Spinal cord (tissue), 10 donors: ENCODE data around the gene ABCB11. TPM values are rescaled to one million over a fixed set of nuclear protein-coding genes. Genes with fewer than 3 reads are reported as not detected.
"Not testable (repeated sequence)": the region's sequence is repeated elsewhere in the genome, so short reads cannot be mapped to it uniquely, and the experiment has no call there.

Source experiments
- DNase-seq, 6 donors: peaks; one replicate each; pipeline versions ENCODE4 v3.0.0 to v3.0.0-alpha.2; 2013 to 2015; ENCODE audit warnings: low spot score in 6 of 6, low read depth in 4 of 6
- H3K27ac ChIP-seq: one replicate; pipeline ENCODE4 v1.5.1; 2013; ENCODE audit warnings: low read depth, low read length, control low read depth
- H3K27me3 ChIP-seq: one replicate; pipeline ENCODE4 v1.6.1; 2013; ENCODE audit warnings: low read length; ENCODE audit not compliant: control insufficient read depth, insufficient read depth
- H3K36me3 ChIP-seq: one replicate; pipeline ENCODE4 v1.6.1; 2013; ENCODE audit warnings: low read length; ENCODE audit not compliant: control insufficient read depth, insufficient read depth
- H3K4me1 ChIP-seq: one replicate; pipeline ENCODE4 v1.6.1; 2013; ENCODE audit warnings: low read length; ENCODE audit not compliant: control insufficient read depth, insufficient read depth
- H3K4me3 ChIP-seq: one replicate; pipeline ENCODE4 v1.5.1; 2013; ENCODE audit warnings: low read depth, low read length, control low read depth
- H3K9me3 ChIP-seq: one replicate; pipeline ENCODE4 v1.6.1; 2013; ENCODE audit warnings: low read length; ENCODE audit not compliant: control insufficient read depth, insufficient read depth
- WGBS: methylation state at CpG from one replicate; pipeline ENCODE4 v1.1.5; 2013; ENCODE audit warnings: missing lambda C conversion rate; ENCODE audit not compliant: insufficient coverage; 5-methylcytosine and 5-hydroxymethylcytosine counted together
- polyA plus RNA-seq, 2 donors: library from polyadenylated mRNA; unstranded; fragments of 120-200 nt; gene quantifications; one replicate each; pipeline ENCODE4 v1.2.1, GENCODE V29; 2013; ENCODE audit not compliant: insufficient read length in 2 of 2
- total RNA-seq, 2 donors: library from RNA; depleted of rRNA in 1 of 2; stranded (reverse); fragments of 120-200 nt in 1 of 2; fragments of >200 nt in 1 of 2; gene quantifications; one replicate each; pipeline versions ENCODE4 v1.2.3 to v1.2.4, GENCODE V29; 2013 to 2014
- donor health status: healthy.

ABCB11 gene
- total and polyA plus RNA-seq, 4 donors, result 0.19 to 0.66 (median 0.25) TPM

DNA sequence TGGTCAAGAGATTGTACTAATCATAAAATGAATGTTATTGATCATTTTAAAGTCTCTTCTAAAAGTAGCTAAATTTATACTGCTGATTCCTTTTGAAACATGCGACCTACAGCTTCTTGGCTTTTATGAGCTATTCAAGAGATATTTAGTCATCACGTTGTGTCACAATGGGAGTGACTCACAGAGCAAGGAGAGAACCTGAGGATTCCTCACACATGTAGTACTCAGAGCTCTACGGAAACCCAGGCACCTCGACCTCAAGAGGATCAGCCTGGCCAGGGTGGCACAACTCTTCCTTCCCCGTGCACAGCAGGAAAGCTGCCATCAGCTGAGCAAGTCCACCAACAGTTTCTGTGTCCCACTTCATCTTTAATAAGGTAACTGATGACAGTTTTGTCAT is 38.2 kb upstream of the ABCB11 start, which contains the start of gene DHRS9:
DHRS9 (plus strand) TSS at position 223 of the 400 bp plus-strand sequence. CDS start 12,019 bp downstream, outside the sequence.
- no peaks in the 10 kb centered on the region for H3K9me3 ChIP-seq
- H3K27me3 ChIP-seq, result no peaks in the 10 kb centered on the region
- no peaks in the 10 kb centered on the region for H3K36me3 ChIP-seq
- 79% methylated on average over 4 of the region's 5 CpGs for WGBS
- no peak within 1 kb of the TSS for H3K27ac ChIP-seq
- no peaks in the 10 kb centered on the region for H3K4me1 ChIP-seq
- H3K4me3 ChIP-seq, result no peak within 1 kb of the TSS
- DNase-seq, result no peak

DNA sequence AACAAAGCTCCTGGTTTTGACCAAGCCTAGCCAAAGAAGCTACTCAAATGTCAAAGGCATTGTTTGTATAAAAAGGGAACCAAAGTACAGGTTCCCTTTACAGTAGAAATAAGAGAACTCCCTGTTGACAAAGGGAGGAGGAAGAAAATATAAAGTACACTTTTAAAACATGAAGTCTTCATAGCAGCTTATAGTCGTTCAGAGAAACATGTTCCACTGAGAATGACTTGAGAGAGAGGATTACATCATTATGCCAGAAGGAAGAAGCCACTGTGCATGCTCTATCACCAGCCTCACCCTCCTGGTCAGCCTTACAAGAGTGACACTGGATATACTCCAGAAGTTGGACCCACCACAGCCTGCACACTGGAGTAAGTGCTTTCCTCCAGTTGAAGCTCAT is 35.8 kb upstream of the ABCB11 start:
- no peak overlapping the region for H3K27ac ChIP-seq
- DNase-seq, result no peak
- H3K4me3 ChIP-seq, result no peak overlapping the region
- H3K36me3 ChIP-seq, result no peaks in the 10 kb centered on the region
- no CpG with 5 or more reads among the region's 1 CpG for WGBS
- H3K27me3 ChIP-seq, result no peaks in the 10 kb centered on the region
- H3K9me3 ChIP-seq, result no peaks in the 10 kb centered on the region
- no peaks in the 10 kb centered on the region for H3K4me1 ChIP-seq

GRCh38 chr2:169065864-169066517 is 34.9 kb upstream of the ABCB11 start:
- no peak for DNase-seq
- H3K4me1 ChIP-seq, result no peaks in the 10 kb centered on the region
- no peaks in the 10 kb centered on the region for H3K9me3 ChIP-seq
- H3K27ac ChIP-seq, result no peak overlapping the region
- no peak overlapping the region for H3K4me3 ChIP-seq
- H3K36me3 ChIP-seq, result no peaks in the 10 kb centered on the region
- H3K27me3 ChIP-seq, result no peaks in the 10 kb centered on the region
- no CpG with 5 or more reads among the region's 2 CpGs for WGBS

- Histone ChIP-seq H3K36me3 (no peaks in the 10 kb centered on the region), H3K4me3 (no peak overlapping the region), H3K27me3 (no peaks in the 10 kb centered on the region), H3K27ac (no peak overlapping the region), H3K4me1 (no peaks in the 10 kb centered on the region), H3K9me3 (no peaks in the 10 kb centered on the region)
- DNase-seq, result no peak
- 80% methylated on average over 1 of the region's 1 CpG for WGBS
These were observed 34.3 kb upstream of the ABCB11 start for GRCh38 chr2:169065422-169065821.

DNA sequence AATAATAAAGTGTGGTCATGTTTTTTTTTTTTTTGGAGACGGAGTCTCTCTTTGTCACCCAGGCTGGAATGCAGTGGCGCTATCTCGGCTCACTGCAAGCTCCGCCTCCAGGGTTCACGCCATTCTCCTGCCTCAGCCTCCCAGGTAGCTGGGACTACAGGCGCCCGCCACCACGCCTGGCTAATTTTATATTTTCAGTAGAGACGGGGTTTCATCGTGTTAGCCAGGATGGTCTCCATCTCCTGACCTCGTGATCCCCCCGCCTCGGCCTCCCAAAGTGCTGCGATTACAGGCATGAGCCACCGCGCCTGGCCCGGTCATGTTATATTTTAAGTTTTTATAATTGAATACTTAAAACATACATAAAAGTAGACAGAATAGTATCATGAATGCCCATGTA is 33.1 kb upstream of the ABCB11 start:
- not testable (repeated sequence) for H3K9me3 ChIP-seq, H3K4me3 ChIP-seq, H3K4me1 ChIP-seq, H3K27ac ChIP-seq, DNase-seq, H3K36me3 ChIP-seq, H3K27me3 ChIP-seq
- 100% methylated on average over 8 of the region's 17 CpGs for WGBS

DNA sequence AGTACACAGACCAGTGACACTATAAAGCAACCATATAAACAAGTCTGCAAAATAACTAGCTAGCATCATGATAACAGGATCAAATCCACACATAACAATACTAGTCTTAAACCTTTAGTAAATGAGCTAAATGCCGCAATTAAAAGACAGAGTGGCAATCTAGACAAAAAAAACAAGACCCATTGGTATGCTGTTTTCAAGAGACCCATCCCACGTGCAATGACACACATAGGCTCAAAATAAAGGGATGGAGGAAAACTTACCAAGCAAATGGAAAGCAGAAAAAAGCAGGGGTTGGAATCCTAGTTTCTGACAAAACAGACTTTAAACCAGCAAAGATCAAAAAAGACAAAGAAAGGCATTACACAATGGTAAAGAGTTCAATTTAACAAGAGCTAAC is 23.5 kb upstream of the ABCB11 start:
- not testable (repeated sequence) for H3K27me3 ChIP-seq, DNase-seq, H3K4me1 ChIP-seq, H3K36me3 ChIP-seq, H3K4me3 ChIP-seq, H3K27ac ChIP-seq, H3K9me3 ChIP-seq
- 100% methylated on average over 1 of the region's 2 CpGs for WGBS

DNA sequence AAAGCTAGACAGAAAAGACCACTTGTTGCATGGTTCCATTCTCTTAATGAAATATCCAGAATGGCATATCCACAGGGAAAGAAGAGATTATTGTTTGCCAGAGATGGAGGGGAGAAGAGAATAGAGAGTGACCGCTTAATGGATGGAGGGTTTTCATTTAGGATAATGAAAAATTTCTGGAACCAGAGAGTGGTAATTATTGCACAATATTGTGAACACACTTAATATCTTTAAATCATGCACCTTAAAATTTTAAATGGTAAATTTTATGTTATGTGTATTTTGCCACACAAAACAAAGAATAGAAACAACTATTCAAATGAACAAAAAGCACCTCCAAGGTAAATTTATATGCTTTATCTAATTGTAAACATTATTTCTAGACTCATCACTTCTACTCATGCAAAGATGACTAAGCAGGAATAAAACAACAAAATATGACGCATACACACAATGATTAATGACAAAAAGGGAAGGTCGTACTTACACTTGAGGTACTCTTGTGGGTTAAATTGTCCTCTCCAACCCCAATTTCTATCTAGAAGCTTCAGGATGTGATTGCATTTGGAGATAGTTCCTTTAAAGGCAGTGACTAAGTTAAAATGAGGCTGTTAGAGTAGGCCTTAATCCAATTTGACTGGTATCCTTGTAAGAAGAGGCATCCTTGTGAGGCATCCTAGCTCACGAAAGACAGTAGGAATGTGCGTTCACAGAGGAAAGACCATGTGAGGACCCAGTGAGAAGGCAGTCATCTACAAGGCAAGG is 19.5 kb upstream of the ABCB11 start:
- H3K36me3 ChIP-seq, result no peaks in the 10 kb centered on the region
- H3K27me3 ChIP-seq, result no peaks in the 10 kb centered on the region
- no peak overlapping the region for H3K4me3 ChIP-seq
- H3K9me3 ChIP-seq, result peaks cover 5% of the 10 kb centered on the region
- 94% methylated on average over 2 of the region's 5 CpGs for WGBS
- no peak overlapping the region for H3K27ac ChIP-seq
- H3K4me1 ChIP-seq, result no peaks in the 10 kb centered on the region
- DNase-seq, result no peak

GRCh38 chr2:169049142-169049541 is 18.0 kb upstream of the ABCB11 start:
- Histone ChIP-seq H3K9me3 (peaks cover 3% of the 10 kb centered on the region), H3K36me3 (no peaks in the 10 kb centered on the region), H3K27ac (no peak overlapping the region), H3K4me3 (no peak overlapping the region), H3K27me3 (no peaks in the 10 kb centered on the region), H3K4me1 (no peaks in the 10 kb centered on the region)
- WGBS, result no CpG with 5 or more reads among the region's 3 CpGs
- no peak for DNase-seq

- H3K4me3 ChIP-seq, result no peak overlapping the region
- WGBS, result 92% methylated on average over 2 of the region's 2 CpGs
- peaks cover 4% of the 10 kb centered on the region for H3K9me3 ChIP-seq
- H3K4me1 ChIP-seq, result no peaks in the 10 kb centered on the region
- DNase-seq, result no peak
- no peak overlapping the region for H3K27ac ChIP-seq
- H3K27me3 ChIP-seq, result no peaks in the 10 kb centered on the region
- H3K36me3 ChIP-seq, result no peaks in the 10 kb centered on the region
These were observed 16.4 kb upstream of the ABCB11 start for GRCh38 chr2:169047256-169048250.
